Spleen (tissue), 11 donors: ENCODE measurements around the gene OCLN. TPM values are rescaled to one million over a fixed set of nuclear protein-coding genes. Genes with fewer than 3 reads are reported as not detected.
"Not testable (repeated sequence)": the region's sequence is repeated elsewhere in the genome, so short reads cannot be mapped to it uniquely, and the experiment has no call there.

Experiments
- DNase-seq: peaks from one replicate; pipeline ENCODE4 v3.0.0-alpha.2; 2020
- H3K27ac ChIP-seq, 8 donors: fragments of 200-600 bp; sonication (generic) in 7 of 8; 1 replicate in 4 of 8; 2 replicates in 4 of 8; pipeline versions ENCODE4 v1.5.0 to v1.8.0; 2016 to 2021; ENCODE audit warnings: inconsistent platforms in 4 of 8, mild to moderate bottlenecking in 4 of 8, moderate library complexity in 1 of 8
- H3K27me3 ChIP-seq, 7 donors: fragments of 200-600 bp; sonication (generic) in 6 of 7; replicated peaks in 1 of 7; 1 replicate in 4 of 7; 2 replicates in 3 of 7; pipeline versions ENCODE4 v1.5.0 to v1.8.0; 2016 to 2021; ENCODE audit warnings: inconsistent platforms in 3 of 7, mild to moderate bottlenecking in 1 of 7
- H3K36me3 ChIP-seq, 6 donors: fragments of 200-600 bp; sonication (generic) in 5 of 6; 1 replicate in 4 of 6; 2 replicates in 2 of 6; pipeline versions ENCODE4 v1.5.0 to v1.8.0; 2016 to 2021; ENCODE audit warnings: inconsistent platforms in 2 of 6
- H3K4me1 ChIP-seq, 6 donors: fragments of 200-600 bp; sonication (generic) in 5 of 6; 1 replicate in 3 of 6; 2 replicates in 3 of 6; pipeline versions ENCODE4 v1.5.0 to v1.8.0; 2016 to 2021; ENCODE audit warnings: inconsistent platforms in 3 of 6
- H3K4me3 ChIP-seq, 8 donors: fragments of 200-600 bp; sonication (generic) in 7 of 8; 1 replicate in 4 of 8; 2 replicates in 4 of 8; pipeline versions ENCODE4 v1.5.0 to v1.8.0; 2016 to 2021; ENCODE audit warnings: inconsistent platforms in 4 of 8, mild to moderate bottlenecking in 4 of 8, moderate library complexity in 2 of 8
- H3K9me3 ChIP-seq, 8 donors: fragments of 200-600 bp; sonication (generic) in 7 of 8; 1 replicate in 4 of 8; 2 replicates in 4 of 8; pipeline versions ENCODE4 v1.5.0 to v1.8.0; 2016 to 2021; ENCODE audit warnings: inconsistent platforms in 4 of 8
- POLR2A ChIP-seq, 3 donors: fragments of 450-650 bp; IDR thresholded peaks; one replicate each; pipeline ENCODE4 v1.5.1; 2017; ENCODE audit warnings: antibody characterized with exemption in 3 of 3, mild to moderate bottlenecking in 1 of 3
- POLR2AphosphoS5 ChIP-seq, 3 donors: sonication (generic); formaldehyde crosslinking; IDR thresholded peaks; one replicate each; pipeline ENCODE4 v1.5.1; 2017; ENCODE audit warnings: antibody characterized with exemption in 3 of 3
- WGBS, 5 donors: extraction: QIAGEN DNeasy Blood & Tissue Kit in 3 of 5; methylation state at CpG; one replicate each; pipeline versions ENCODE4 v1.1.5 to v1.1.7; 2013 to 2018; 5-methylcytosine and 5-hydroxymethylcytosine counted together
- intact Hi-C: fragments of 100-400 bp; cut with DNase I; formaldehyde crosslinking; loops from one replicate; pipeline ENCODE4 v1.15.0; 2023; ENCODE audit warnings: low total_unique reads
- polyA plus RNA-seq, 3 donors: library from polyadenylated mRNA; stranded (reverse); fragments of 200-250 nt; gene quantifications; one replicate each; pipeline ENCODE4 v1.2.1, GENCODE V29; 2013
- total RNA-seq, 7 donors: library from RNA; depleted of rRNA in 3 of 7; stranded (reverse); fragments of >200 nt in 3 of 7; fragmentation: NEBNext Ultra II Directional in 4 of 7; extraction: Animal tissue kit (Norgen Biotek cat#: 25700) in 4 of 7; gene quantifications; one replicate each; pipeline versions ENCODE4 v1.1.0 to v1.2.1, GENCODE V29; 2016 to 2021
- TF ChIP-seq, protein P1 (sequence below), 11 experiments: fragments of 200-600 bp in 7 of 11; fragments of 450-650 bp in 4 of 11; sonication (generic) in 4 of 11; IDR thresholded peaks in 8 of 11; conservative IDR thresholded peaks in 3 of 11; 1 replicate in 7 of 11; 2 replicates in 4 of 11; pipeline versions ENCODE4 v1.4.0 to v1.8.0; 2016 to 2021; ENCODE audit warnings: antibody characterized with exemption in 11 of 11, inconsistent platforms in 4 of 11, mild to moderate bottlenecking in 1 of 11
- donor health status: healthy with polysubstance abuse.
- donor health status: DM: no; HTN: no; CAD: no; lungs with moderate emphysema.
- donor health status: DM: no; HTN: no; CAD: no.
- donor health status: Bipolar disorder and iron deficiency.
- donor health status: healthy.
- donor health status: DM: no; HTN: no; CAD: no.
- donor health status: DM: yes; HTN: yes; CAD: no.

The OCLN gene
- total and polyA plus RNA-seq, 10 donors, result 0.60 to 10.6 (median 3.0) TPM

DNA sequence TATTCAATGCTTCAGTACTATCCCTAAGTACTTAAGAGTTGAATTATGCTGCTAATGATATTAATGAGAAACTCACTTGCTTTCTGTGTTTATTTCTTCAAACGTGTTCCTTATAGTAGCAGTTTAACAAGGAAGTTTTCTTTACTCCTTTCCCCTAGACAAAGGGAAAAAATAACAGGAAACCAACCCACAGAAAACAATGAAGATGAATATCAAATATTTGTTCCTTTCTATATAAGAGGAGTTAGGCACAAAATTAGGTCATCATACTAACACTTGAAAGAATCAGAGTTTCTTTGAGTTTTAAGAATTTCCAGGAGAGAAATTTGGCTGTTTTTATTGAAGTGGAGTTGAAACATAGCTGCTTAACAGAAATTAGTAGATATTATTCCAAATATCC is 15.4 kb upstream of the OCLN start:
- no peak for DNase-seq
- 4 to 16% (median 10%) methylated on average over 1 of the region's 1 CpG for WGBS, 5 donors
- intact Hi-C loops, result no loop called here
- Histone ChIP-seq H3K27ac (no peak overlapping the region), H3K27me3 (no peaks in the 10 kb centered on the region), H3K4me3 (no peak overlapping the region), H3K36me3 (no peaks in the 10 kb centered on the region), H3K9me3 (no peaks in the 10 kb centered on the region), H3K4me1 (no peaks in the 10 kb centered on the region)
- TF ChIP-seq POLR2A (IDR thresholded peaks at IDR 0.05), result no peak
- no peak for TF ChIP-seq POLR2AphosphoS5 (IDR thresholded peaks at IDR 0.05)
- TF ChIP-seq, protein P1, sequence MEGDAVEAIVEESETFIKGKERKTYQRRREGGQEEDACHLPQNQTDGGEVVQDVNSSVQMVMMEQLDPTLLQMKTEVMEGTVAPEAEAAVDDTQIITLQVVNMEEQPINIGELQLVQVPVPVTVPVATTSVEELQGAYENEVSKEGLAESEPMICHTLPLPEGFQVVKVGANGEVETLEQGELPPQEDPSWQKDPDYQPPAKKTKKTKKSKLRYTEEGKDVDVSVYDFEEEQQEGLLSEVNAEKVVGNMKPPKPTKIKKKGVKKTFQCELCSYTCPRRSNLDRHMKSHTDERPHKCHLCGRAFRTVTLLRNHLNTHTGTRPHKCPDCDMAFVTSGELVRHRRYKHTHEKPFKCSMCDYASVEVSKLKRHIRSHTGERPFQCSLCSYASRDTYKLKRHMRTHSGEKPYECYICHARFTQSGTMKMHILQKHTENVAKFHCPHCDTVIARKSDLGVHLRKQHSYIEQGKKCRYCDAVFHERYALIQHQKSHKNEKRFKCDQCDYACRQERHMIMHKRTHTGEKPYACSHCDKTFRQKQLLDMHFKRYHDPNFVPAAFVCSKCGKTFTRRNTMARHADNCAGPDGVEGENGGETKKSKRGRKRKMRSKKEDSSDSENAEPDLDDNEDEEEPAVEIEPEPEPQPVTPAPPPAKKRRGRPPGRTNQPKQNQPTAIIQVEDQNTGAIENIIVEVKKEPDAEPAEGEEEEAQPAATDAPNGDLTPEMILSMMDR (IDR thresholded peaks at IDR 0.05 in 8 of 11, conservative IDR thresholded peaks at IDR 0.05 in 3 of 11), result no peak

DNA sequence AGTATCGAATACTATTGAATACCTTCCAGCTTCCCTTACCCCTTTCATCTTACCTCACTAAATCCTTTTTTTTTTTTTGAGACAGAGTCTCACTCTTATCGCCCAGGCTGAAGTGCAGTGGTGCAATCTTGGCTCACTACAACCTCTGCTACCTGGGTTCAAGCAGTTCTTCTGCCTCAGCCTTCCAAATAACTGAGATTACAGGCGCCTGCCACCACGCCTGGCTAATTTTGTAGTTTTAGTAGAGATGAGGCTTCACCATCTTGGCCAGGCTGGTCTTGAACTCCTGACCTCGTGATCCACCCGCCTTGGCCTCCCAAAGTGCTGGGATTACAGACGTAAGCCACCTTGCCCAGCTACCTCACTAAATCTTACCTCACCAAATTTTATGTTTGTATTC is 14.3 kb upstream of the OCLN start:
- H3K27ac ChIP-seq, DNase-seq, H3K36me3 ChIP-seq, intact Hi-C loops, H3K27me3 ChIP-seq, H3K9me3 ChIP-seq, H3K4me1 ChIP-seq, H3K4me3 ChIP-seq: not testable (repeated sequence)
- WGBS, 5 donors, result 88 to 97% (median 92%) methylated on average over 7 of the region's 7 CpGs

DNA sequence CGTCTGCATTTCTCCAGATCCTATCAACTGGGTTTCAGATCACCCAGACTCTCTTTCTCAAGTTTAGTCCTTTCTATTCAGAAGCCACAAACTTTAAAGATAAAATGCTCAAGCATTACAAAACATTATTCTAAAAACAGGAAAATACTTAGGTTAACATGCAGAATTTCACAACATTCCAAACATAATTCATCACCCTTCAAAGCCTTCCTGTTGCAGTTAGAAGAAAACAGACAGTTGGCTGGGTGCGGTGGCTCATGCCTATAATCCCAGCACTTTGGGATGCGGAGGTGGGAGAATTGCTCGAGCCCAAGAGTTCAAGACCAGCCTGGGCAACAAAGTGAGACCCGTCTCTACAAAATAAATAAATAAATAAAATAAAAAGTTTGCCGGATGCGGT is 7.7 kb upstream of the OCLN start:
- no peak overlapping the region for H3K4me3 ChIP-seq
- no peaks in the 10 kb centered on the region for H3K36me3 ChIP-seq
- no peak for TF ChIP-seq POLR2A (IDR thresholded peaks at IDR 0.05)
- TF ChIP-seq POLR2AphosphoS5 (IDR thresholded peaks at IDR 0.05), result no peak
- TF ChIP-seq, protein P1 (IDR thresholded peaks at IDR 0.05 in 8 of 11, conservative IDR thresholded peaks at IDR 0.05 in 3 of 11), result no peak
- intact Hi-C loops, result no loop called here
- no peaks in the 10 kb centered on the region for H3K9me3 ChIP-seq
- H3K27ac ChIP-seq, result no peak overlapping the region
- H3K27me3 ChIP-seq, result peaks cover 0 to 29% (median 0%) of the 10 kb centered on the region in 7 donors
- H3K4me1 ChIP-seq, result peaks cover 0 to 8% (median 0%) of the 10 kb centered on the region in 6 donors
- 48 to 68% (median 52%) methylated on average over 7 of the region's 7 CpGs for WGBS, 5 donors
- DNase-seq, result no peak

DNA sequence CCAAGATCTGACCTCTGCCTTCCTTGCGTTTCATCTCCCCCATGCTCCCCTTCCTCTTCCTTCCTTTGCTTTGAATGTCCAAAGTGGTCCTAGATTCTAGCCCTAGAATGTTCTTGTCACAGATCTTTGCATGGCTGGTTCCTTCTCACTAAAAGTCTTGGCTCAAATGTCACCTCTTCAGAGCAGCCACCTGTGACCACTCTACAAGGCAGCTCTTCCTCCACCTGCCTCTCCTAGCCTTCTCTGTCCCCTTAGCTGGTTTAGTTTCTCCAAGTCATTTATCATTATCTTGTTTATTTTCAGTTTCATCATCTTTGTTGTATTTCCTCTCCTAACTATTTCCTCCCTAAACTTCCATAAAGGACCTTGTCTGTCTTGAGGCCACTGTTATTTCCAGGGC is 7.1 kb upstream of the OCLN start:
- intact Hi-C loops, result no loop called here
- H3K36me3 ChIP-seq, result no peaks in the 10 kb centered on the region
- no peak for DNase-seq
- no peaks in the 10 kb centered on the region for H3K9me3 ChIP-seq
- peaks cover 0 to 30% (median 0%) of the 10 kb centered on the region in 7 donors for H3K27me3 ChIP-seq
- peaks cover 0 to 8% (median 0%) of the 10 kb centered on the region in 6 donors for H3K4me1 ChIP-seq
- WGBS, 5 donors, result 51 to 82% (median 61%) methylated on average over 1 of the region's 1 CpG
- H3K27ac ChIP-seq, result no peak overlapping the region
- H3K4me3 ChIP-seq, result no peak overlapping the region
- TF ChIP-seq POLR2AphosphoS5 (IDR thresholded peaks at IDR 0.05), result no peak
- TF ChIP-seq, protein P1 (IDR thresholded peaks at IDR 0.05 in 8 of 11, conservative IDR thresholded peaks at IDR 0.05 in 3 of 11), result no peak
- no peak for TF ChIP-seq POLR2A (IDR thresholded peaks at IDR 0.05)

DNA sequence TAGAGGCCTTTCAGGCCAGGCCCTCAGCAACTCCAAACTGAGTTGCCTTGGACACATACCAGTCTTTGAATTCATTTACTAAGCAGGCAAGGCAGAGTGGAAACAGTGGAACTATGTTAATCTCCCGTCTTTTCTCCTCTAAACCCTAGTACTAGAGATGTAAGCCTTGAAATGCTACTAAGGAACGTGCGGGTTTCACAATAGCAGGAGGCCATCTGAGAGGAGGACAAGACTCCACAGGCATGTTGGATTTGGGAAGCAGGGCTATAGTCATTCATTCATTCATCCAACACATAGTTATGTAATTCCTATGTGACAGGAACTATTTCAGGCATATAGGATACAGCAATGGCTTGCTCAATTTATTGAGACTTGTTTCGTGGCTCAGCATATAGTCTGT is 3.3 kb upstream of the OCLN start:
- Histone ChIP-seq H3K27ac (no peak overlapping the region), H3K9me3 (no peaks in the 10 kb centered on the region), H3K36me3 (no peaks in the 10 kb centered on the region), H3K4me3 (no peak overlapping the region), H3K4me1 (peaks cover 14 to 35% (median 24%) of the 10 kb centered on the region in 6 donors), H3K27me3 (peaks cover 0 to 62% (median 27%) of the 10 kb centered on the region in 7 donors)
- intact Hi-C loops, result no loop called here
- 52 to 87% (median 78%) methylated on average over 4 of the region's 4 CpGs for WGBS, 5 donors
- TF ChIP-seq, protein P1 (IDR thresholded peaks at IDR 0.05 in 8 of 11, conservative IDR thresholded peaks at IDR 0.05 in 3 of 11), result no peak
- no peak for TF ChIP-seq POLR2A (IDR thresholded peaks at IDR 0.05)
- TF ChIP-seq POLR2AphosphoS5 (IDR thresholded peaks at IDR 0.05), result no peak
- DNase-seq, result no peak
